ENCODE results near the gene DAAM2. TPM values are rescaled to one million over a fixed set of nuclear protein-coding genes. Genes with fewer than 3 reads are reported as not detected.

DAAM2 gene
- total RNA-seq, 6 experiments from 2014 or later = 1.6 to 9.8 (median 4.7) TPM

- intact Hi-C loops (cut with DNase I) = no loop called here
- Histone ChIP-seq H3K27ac (no peak overlapping the region), H3K9me3 (no peaks in the 10 kb centered on the region), H3K36me3 (no peaks in the 10 kb centered on the region), H3K27me3 (no peaks in the 10 kb centered on the region), H3K4me1 (peaks cover 0 to 16% (median 2%) of the 10 kb centered on the region in 4 donors), H3K4me3 (no peak overlapping the region)
- DNase-seq (no peak), ATAC-seq (no peak)
- 55% methylated on average over 3 of the region's 3 CpGs for WGBS (ENCODE audit: insufficient coverage, low coverage, low lambda C conversion rate, missing lambda C conversion rate)
- TF ChIP-seq POLR2A (IDR thresholded peaks at IDR 0.05) (no peak), CTCF (IDR thresholded peaks at IDR 0.05) (no peak)
Observed at GRCh38 chr6:39808346-39808745, 16.2 kb downstream of the DAAM2 start.

GRCh38 chr6:39808964-39809363, 16.8 kb downstream of the DAAM2 start:
- DNase-seq = no peak
- WGBS (ENCODE audit: insufficient coverage, low coverage, low lambda C conversion rate, missing lambda C conversion rate) = 58% methylated on average over 3 of the region's 5 CpGs
- H3K4me3 ChIP-seq = no peak overlapping the region
- no peaks in the 10 kb centered on the region for H3K27me3 ChIP-seq
- no peak overlapping the region for H3K27ac ChIP-seq
- no peak for TF ChIP-seq POLR2A (IDR thresholded peaks at IDR 0.05)
- no peak for TF ChIP-seq CTCF (IDR thresholded peaks at IDR 0.05)
- H3K4me1 ChIP-seq = peaks cover 0 to 16% (median 2%) of the 10 kb centered on the region in 4 donors
- ATAC-seq = no peak
- H3K9me3 ChIP-seq = no peaks in the 10 kb centered on the region
- intact Hi-C loops (cut with DNase I) = no loop called here
- H3K36me3 ChIP-seq = no peaks in the 10 kb centered on the region

GRCh38 chr6:39811835-39812345, 19.7 kb downstream of the DAAM2 start:
- no peak overlapping the region for H3K4me3 ChIP-seq
- no peak overlapping the region for H3K27ac ChIP-seq
- intact Hi-C loops (cut with DNase I) = no loop called here
- no peaks in the 10 kb centered on the region for H3K27me3 ChIP-seq
- no CpG with 5 or more reads among the region's 3 CpGs for WGBS (ENCODE audit: insufficient coverage, low coverage, low lambda C conversion rate, missing lambda C conversion rate)
- ATAC-seq (peak in 2 of 4 donors; percentile 54 to 64), DNase-seq (no peak)
- H3K9me3 ChIP-seq = no peaks in the 10 kb centered on the region
- peaks cover 0 to 16% (median 2%) of the 10 kb centered on the region in 4 donors for H3K4me1 ChIP-seq
- TF ChIP-seq CTCF (IDR thresholded peaks at IDR 0.05) = no peak
- no peak for TF ChIP-seq POLR2A (IDR thresholded peaks at IDR 0.05)
- no peaks in the 10 kb centered on the region for H3K36me3 ChIP-seq

GRCh38 chr6:39812496-39812852, 20.3 kb downstream of the DAAM2 start:
- TF ChIP-seq CTCF (IDR thresholded peaks at IDR 0.05) (no peak), POLR2A (IDR thresholded peaks at IDR 0.05) (no peak)
- Histone ChIP-seq H3K36me3 (no peaks in the 10 kb centered on the region), H3K27me3 (no peaks in the 10 kb centered on the region), H3K4me1 (peaks cover 0 to 16% (median 2%) of the 10 kb centered on the region in 4 donors), H3K4me3 (no peak overlapping the region), H3K27ac (no peak overlapping the region), H3K9me3 (no peaks in the 10 kb centered on the region)
- peak in 1 of 4 donors; percentile 31 for ATAC-seq
- intact Hi-C loops (cut with DNase I) = no loop called here
- WGBS (ENCODE audit: insufficient coverage, low coverage, low lambda C conversion rate, missing lambda C conversion rate) = 55% methylated on average over 2 of the region's 2 CpGs
- DNase-seq = no peak

Measured in right lobe of liver (tissue), 6 donors.